GM10248 (cell line): Measurements from ENCODE around the gene CCP110.

Source experiments
- CTCF ChIA-PET: fragments of 300-600 bp; sonication (Branson Sonifier 250); formaldehyde crosslinking; extraction: SDS; loops from one replicate; lab custom pipeline; 2021; ENCODE audit warnings: antibody characterized with exemption; lab: Yijun Ruan, JAX
- POLR2A ChIA-PET: fragments of 350-650 bp; sonication (Branson Sonifier 250); formaldehyde crosslinking; extraction: SDS; loops from one replicate; lab custom pipeline; 2020; ENCODE audit warnings: antibody characterized with exemption; lab: Yijun Ruan, JAX
- DNase-seq: peaks from one replicate; pipeline ENCODE4 v3.0.0; 2012; ENCODE audit errors: extremely low spot score
- TF ChIP-seq, protein P1 (sequence below): IDR thresholded peaks from 2 replicates; pipeline ENCODE4 v1.5.1; 2012; ENCODE audit warnings: mild to moderate bottlenecking, low read depth; ENCODE audit errors: extremely low read depth, missing control alignments, control extremely low read depth

Gene CCP110

DNA sequence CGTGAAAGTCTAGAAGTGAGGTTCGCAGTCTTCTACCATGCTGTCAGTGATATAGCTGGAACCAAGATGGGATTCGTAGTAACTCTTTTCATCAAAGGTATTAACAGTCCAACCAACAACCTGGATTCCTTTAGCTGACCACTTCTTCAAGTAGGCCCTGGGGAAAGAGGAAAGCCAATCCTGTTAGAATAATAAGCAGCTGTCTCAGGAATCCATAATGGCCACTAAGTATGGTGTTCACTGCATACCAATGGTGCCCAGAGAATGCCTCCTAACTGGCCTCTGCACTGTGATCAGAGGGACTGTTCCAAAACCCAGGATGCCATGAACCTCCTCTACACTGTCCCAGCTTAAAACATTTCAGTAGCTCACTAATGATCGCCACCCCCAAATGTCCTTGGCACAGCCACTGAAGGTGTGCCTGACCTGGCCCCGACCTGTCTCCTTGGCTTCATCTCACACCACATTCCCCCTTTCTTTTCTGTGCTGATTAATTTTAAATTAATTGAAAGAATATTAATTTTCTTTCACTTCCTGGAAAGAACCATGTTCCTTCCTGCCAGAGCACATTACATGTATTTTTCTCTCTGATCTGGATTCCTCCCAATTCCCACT, 20.2 kb upstream of the CCP110 start:
- DNase-seq = no peak
- CTCF ChIA-PET = interaction anchor here (0.6 to 4.1 kb wide), 27 partner anchors 9 to 417 kb away, joined by 3 to 73 read pairs (median 4); partner anchors contain the start of gene GDE1
- POLR2A ChIA-PET = interaction anchor here (0.5 kb wide), 1 partner anchor 706 kb away, joined by 3 read pairs; no protein-coding TSS in a partner anchor

DNA sequence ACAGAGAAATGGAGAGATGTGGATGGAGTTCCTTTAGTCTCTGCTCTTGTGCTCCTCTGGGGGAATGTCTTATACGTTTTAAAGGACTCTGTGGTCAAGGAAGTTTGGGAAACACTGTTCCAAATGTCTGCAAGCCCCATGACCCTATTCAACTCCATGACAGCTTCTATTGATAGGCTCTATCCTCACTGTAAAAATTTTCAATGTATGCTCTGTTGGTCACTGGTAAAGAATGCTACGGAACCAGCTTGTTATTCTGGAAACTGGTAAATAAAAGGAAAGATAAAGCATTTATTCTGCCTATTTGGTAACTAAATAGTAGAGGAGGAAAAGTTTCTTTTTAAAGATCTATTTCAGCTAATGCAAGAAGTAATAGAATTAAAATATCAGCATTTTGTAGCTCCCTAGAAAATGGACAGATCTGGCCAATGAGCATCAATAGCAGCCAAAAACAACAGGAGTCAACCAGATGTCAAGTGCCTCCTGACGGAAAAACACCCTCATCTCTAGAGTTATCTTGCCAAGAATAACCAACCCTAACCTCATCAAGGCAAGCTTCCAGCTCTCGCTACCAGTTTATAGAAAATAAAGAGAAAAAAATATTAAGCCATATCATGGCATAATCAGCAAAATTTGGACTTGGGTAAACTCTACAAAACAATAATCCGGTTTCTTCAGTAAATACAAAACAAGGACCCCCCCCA, 18.0 kb upstream of the CCP110 start:
- CTCF ChIA-PET = interaction anchor here (0.8 to 1.5 kb wide), 5 partner anchors 8 to 117 kb away, joined by 3 to 8 read pairs (median 3); no protein-coding TSS in a partner anchor
- TF ChIP-seq, protein P1, sequence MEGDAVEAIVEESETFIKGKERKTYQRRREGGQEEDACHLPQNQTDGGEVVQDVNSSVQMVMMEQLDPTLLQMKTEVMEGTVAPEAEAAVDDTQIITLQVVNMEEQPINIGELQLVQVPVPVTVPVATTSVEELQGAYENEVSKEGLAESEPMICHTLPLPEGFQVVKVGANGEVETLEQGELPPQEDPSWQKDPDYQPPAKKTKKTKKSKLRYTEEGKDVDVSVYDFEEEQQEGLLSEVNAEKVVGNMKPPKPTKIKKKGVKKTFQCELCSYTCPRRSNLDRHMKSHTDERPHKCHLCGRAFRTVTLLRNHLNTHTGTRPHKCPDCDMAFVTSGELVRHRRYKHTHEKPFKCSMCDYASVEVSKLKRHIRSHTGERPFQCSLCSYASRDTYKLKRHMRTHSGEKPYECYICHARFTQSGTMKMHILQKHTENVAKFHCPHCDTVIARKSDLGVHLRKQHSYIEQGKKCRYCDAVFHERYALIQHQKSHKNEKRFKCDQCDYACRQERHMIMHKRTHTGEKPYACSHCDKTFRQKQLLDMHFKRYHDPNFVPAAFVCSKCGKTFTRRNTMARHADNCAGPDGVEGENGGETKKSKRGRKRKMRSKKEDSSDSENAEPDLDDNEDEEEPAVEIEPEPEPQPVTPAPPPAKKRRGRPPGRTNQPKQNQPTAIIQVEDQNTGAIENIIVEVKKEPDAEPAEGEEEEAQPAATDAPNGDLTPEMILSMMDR = no peak
- POLR2A ChIA-PET = no interaction called here
- no peak for DNase-seq

More for the DNA sequence above, 20.2 kb upstream of the CCP110 start:
- TF ChIP-seq, protein P1 = no peak

DNA sequence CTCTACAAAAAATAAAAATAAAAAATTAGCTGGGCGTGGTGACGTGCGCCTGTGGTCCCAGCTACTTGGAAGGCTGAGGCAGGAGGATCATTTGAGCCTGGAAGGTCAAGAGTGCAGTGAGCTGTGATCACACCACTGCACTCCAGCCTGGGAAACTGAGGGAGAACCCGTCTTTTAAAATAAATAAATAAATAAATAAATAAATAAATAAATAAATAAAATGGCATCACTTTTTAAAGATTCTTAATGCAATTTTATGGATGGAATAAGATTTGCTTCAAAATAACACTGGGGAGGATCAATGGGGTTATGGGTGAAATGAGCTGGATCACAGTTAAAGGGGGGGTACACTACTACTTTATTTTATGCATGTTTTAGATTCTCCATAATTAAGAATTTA, 16.8 kb upstream of the CCP110 start:
- CTCF ChIA-PET = interaction anchor here (0.7 to 1.5 kb wide), 4 partner anchors 9 to 422 kb away, joined by 3 to 4 read pairs (median 4); no protein-coding TSS in a partner anchor
- DNase-seq = no peak
- TF ChIP-seq, protein P1 = no peak
- POLR2A ChIA-PET = no interaction called here

DNA sequence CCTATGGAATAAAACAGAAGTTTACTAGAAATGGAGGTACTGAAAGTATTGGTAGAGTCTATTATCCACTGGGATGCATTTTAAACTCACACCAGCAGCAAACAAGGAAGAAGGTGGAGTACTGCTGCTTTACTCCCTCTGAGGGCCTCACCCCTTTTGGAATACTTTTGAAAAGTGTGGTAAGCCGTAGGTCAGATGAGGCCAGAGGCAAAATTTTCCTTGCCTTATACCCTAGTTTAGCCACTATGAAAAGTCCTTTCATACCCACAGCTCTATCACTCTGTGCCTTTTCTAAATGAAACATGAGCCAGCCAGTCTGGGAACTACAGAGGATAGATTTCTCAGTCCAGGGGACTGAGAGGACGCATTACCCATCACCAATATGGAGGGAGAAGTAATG, 15.9 kb upstream of the CCP110 start:
- TF ChIP-seq, protein P1 = no peak
- ChIA-PET CTCF (interaction anchor here (0.9 to 1.0 kb wide), 2 partner anchors 12 to 422 kb away, joined by 4 read pairs; no protein-coding TSS in a partner anchor), POLR2A (no interaction called here)
- DNase-seq = no peak

DNA sequence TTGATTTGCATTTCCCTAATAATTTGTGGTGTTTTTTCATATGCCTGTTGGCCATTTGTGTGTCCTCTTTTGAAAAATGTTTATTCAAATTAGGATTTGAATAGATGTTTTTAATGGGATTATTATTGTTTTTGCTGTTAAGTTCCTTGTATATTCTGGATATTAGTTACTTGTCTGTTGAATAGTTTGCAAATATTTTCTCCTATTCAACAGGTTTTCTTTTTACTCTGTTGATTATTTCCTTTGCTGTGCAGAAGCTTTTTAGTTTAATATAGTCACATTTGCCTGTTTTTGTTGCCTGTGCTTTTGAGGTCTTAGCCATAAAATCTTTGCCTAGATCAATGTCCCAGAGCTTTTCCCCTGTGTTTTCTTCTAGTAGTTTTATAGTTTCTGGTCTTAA, 11.4 kb upstream of the CCP110 start:
- CTCF ChIA-PET = interaction anchor here (3.5 kb wide), 1 partner anchor 10 kb away, joined by 25 read pairs; no protein-coding TSS in a partner anchor
- no peak for DNase-seq
- POLR2A ChIA-PET = no interaction called here

More for the DNA sequence above, 11.4 kb upstream of the CCP110 start:
- TF ChIP-seq, protein P1 = no peak
